AG20443 (cell line): ENCODE measurements around the gene MCM9.
"Not testable (repeated sequence)": the region's sequence is repeated elsewhere in the genome, so short reads cannot be mapped to it uniquely, and the experiment has no call there.

Experiments used
- DNase-seq: peaks from one replicate; pipeline ENCODE4 v3.0.0; 2012; ENCODE audit warnings: low spot score, mixed read lengths

Gene MCM9

GRCh38 chr6:118765316-118765715 lies 169.6 kb downstream of the MCM9 start:
- not testable (repeated sequence) for DNase-seq

GRCh38 chr6:118764766-118765165 lies 170.2 kb downstream of the MCM9 start:
- no peak for DNase-seq
